CD14-positive monocyte (primary cell): Measurements from ENCODE around the gene DIS3L2. TPM values are rescaled to one million over a fixed set of nuclear protein-coding genes. Genes with fewer than 3 reads are reported as not detected.

Experiments used
- DNase-seq, 3 donors: peaks; one replicate each; pipeline ENCODE4 v3.0.0-alpha.2; 2011 to 2022
- H2AFZ ChIP-seq: 2 replicates; pipeline ENCODE4 v1.6.0; 2012; ENCODE audit warnings: mild to moderate bottlenecking, low read depth, low read length, inconsistent platforms; ENCODE audit not compliant: insufficient read depth, poor library complexity, severe bottlenecking
- H3K27ac ChIP-seq, 2 donors: 1 replicate in 1 of 2; 2 replicates in 1 of 2; pipeline ENCODE4 v1.5.1; 2012 to 2013; ENCODE audit warnings: low read length in 2 of 2, control low read depth in 1 of 2, inconsistent platforms in 1 of 2, low read depth in 1 of 2, mild to moderate bottlenecking in 1 of 2
- H3K27me3 ChIP-seq, 2 donors: one replicate each; pipeline versions ENCODE4 v1.6.0 to v1.6.1; 2011 to 2013; ENCODE audit warnings: low read length in 2 of 2; ENCODE audit not compliant: control insufficient read depth in 2 of 2, insufficient read depth in 2 of 2
- H3K36me3 ChIP-seq, 2 donors: replicated peaks in 1 of 2; 1 replicate in 1 of 2; 2 replicates in 1 of 2; pipeline versions ENCODE4 v1.5.1 to v1.6.1; 2012 to 2013; ENCODE audit warnings: low read length in 2 of 2, control low read depth in 1 of 2, inconsistent platforms in 1 of 2, mild to moderate bottlenecking in 1 of 2; ENCODE audit not compliant: insufficient read depth in 2 of 2, control insufficient read depth in 1 of 2
- H3K4me1 ChIP-seq, 2 donors: 1 replicate in 1 of 2; 2 replicates in 1 of 2; pipeline versions ENCODE4 v1.5.1 to v1.6.1; 2012 to 2013; ENCODE audit warnings: low read length in 2 of 2, control low read depth in 1 of 2, inconsistent platforms in 1 of 2, mild to moderate bottlenecking in 1 of 2, moderate library complexity in 1 of 2; ENCODE audit not compliant: insufficient read depth in 2 of 2, control insufficient read depth in 1 of 2
- H3K4me2 ChIP-seq: replicated peaks from 2 replicates; pipeline ENCODE3; 2012; ENCODE audit warnings: low read length, moderate library complexity, mild to moderate bottlenecking; ENCODE audit not compliant: poor library complexity, severe bottlenecking; ENCODE audit errors: extremely low read depth
- H3K4me3 ChIP-seq, 3 experiments: fragments of 200-600 bp in 1 of 3; sonication (generic) in 1 of 3; replicated peaks in 1 of 3; 1 replicate in 2 of 3; 2 replicates in 1 of 3; pipeline ENCODE4 v1.5.1; 2011 to 2013; ENCODE audit warnings: low read length in 3 of 3, mild to moderate bottlenecking in 3 of 3, control low read depth in 2 of 3, low read depth in 2 of 3, inconsistent platforms in 1 of 3, moderate library complexity in 1 of 3
- H3K79me2 ChIP-seq: 2 replicates; pipeline ENCODE4 v1.6.0; 2012; ENCODE audit warnings: mild to moderate bottlenecking, control low read depth, inconsistent platforms, low read length, moderate library complexity; ENCODE audit not compliant: insufficient read depth
- H3K9ac ChIP-seq: 2 replicates; pipeline ENCODE4 v1.6.0; 2017; ENCODE audit warnings: low read length, mild to moderate bottlenecking; ENCODE audit not compliant: insufficient read depth, poor library complexity, severe bottlenecking
- H3K9me3 ChIP-seq, 2 donors: replicated peaks in 1 of 2; 1 replicate in 1 of 2; 2 replicates in 1 of 2; pipeline versions ENCODE4 v1.5.1 to v1.6.1; 2012 to 2013; ENCODE audit warnings: low read length in 2 of 2, control low read depth in 1 of 2; ENCODE audit not compliant: control insufficient read depth in 1 of 2, insufficient read depth in 1 of 2
- H4K20me1 ChIP-seq: 2 replicates; pipeline ENCODE4 v1.6.0; 2012; ENCODE audit warnings: mild to moderate bottlenecking, low read length, control low read depth, moderate library complexity; ENCODE audit not compliant: insufficient read depth
- H3K27ac Mint-ChIP-seq, 7 donors: one replicate each; pipeline ENCODE4 v1.8.0; 2020; ENCODE audit warnings: mild to moderate bottlenecking in 7 of 7, mixed read lengths in 7 of 7, moderate library complexity in 6 of 7, inconsistent platforms in 2 of 7
- H3K27me3 Mint-ChIP-seq, 3 donors: one replicate each; pipeline ENCODE4 v1.8.0; 2021 to 2022; ENCODE audit warnings: low read depth in 3 of 3, mild to moderate bottlenecking in 3 of 3, mixed read lengths in 3 of 3, moderate library complexity in 3 of 3, inconsistent platforms in 1 of 3
- H3K36me3 Mint-ChIP-seq, 2 donors: one replicate each; pipeline ENCODE4 v1.8.0; 2020; ENCODE audit warnings: mixed read lengths in 2 of 2, inconsistent platforms in 1 of 2, mild to moderate bottlenecking in 1 of 2
- H3K4me1 Mint-ChIP-seq: one replicate; pipeline ENCODE4 v1.8.0; 2020; ENCODE audit warnings: mild to moderate bottlenecking, mixed read lengths
- H3K4me3 Mint-ChIP-seq, 2 donors: one replicate each; pipeline ENCODE4 v1.8.0; 2020; ENCODE audit warnings: mild to moderate bottlenecking in 2 of 2, mixed read lengths in 2 of 2, moderate library complexity in 1 of 2
- H3K9me3 Mint-ChIP-seq, 7 donors: one replicate each; pipeline ENCODE4 v1.8.0; 2020 to 2022; ENCODE audit warnings: mixed read lengths in 7 of 7, mild to moderate bottlenecking in 6 of 7, moderate library complexity in 6 of 7, inconsistent platforms in 2 of 7
- WGBS: methylation state at CpG from one replicate; pipeline ENCODE4 v1.1.5; 2013; ENCODE audit warnings: missing lambda C conversion rate; ENCODE audit not compliant: insufficient coverage; 5-methylcytosine and 5-hydroxymethylcytosine counted together
- intact Hi-C, 2 donors: fragments of 100-400 bp; cut with micrococcal nuclease; formaldehyde crosslinking; loops; one replicate each; pipeline versions ENCODE4 v1.15.0 to v1.15.1; 2023
- polyA plus RNA-seq, 3 donors: library from polyadenylated mRNA; depleted of rRNA in 1 of 3; unstranded in 2 of 3; stranded (reverse) in 1 of 3; fragments of 300-500 nt in 2 of 3; fragments of >200 nt in 1 of 3; fragmentation: Illumina TruSeq in 2 of 3; gene quantifications; 1 replicate in 2 of 3; 2 replicates in 1 of 3; pipeline ENCODE4 v1.2.3, GENCODE V29; 2012 to 2021
- TF ChIP-seq, protein P1 (sequence below): fragments of 200-600 bp; IDR thresholded peaks from one replicate; pipeline ENCODE4 v1.8.0; 2022; ENCODE audit warnings: antibody characterized with exemption, mild to moderate bottlenecking

Gene DIS3L2
- polyA plus RNA-seq, 3 donors: 6.0 to 21.7 (median 6.4) TPM

DNA sequence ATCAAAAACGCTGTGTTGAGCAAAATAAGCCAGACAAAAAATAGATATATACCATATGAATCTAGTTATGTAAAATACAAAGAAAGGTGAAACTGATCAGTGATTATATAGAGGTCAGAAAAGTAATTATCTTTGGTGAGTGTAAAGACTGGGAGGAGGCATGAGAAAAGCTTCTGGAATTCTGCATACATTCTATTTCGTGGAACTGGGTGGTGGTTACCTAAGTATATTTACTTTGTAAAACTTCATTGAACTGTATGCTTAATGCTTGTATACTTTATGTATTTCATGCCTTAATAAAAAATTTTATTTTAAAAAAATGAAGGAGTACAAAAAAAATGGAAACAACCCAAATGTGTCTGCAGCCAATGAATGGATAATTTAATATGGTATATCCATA, 263.9 kb downstream of the DIS3L2 start:
- intact Hi-C loops: no loop called here
- no peaks in the 10 kb centered on the region for H3K4me1 ChIP-seq
- no peak overlapping the region for H2AFZ ChIP-seq
- no peak overlapping the region for H3K27ac Mint-ChIP-seq
- no peaks in the 10 kb centered on the region for H4K20me1 ChIP-seq
- WGBS: no CpG with 5 or more reads among the region's 2 CpGs
- no peak overlapping the region for H3K4me3 Mint-ChIP-seq
- TF ChIP-seq, protein P1, sequence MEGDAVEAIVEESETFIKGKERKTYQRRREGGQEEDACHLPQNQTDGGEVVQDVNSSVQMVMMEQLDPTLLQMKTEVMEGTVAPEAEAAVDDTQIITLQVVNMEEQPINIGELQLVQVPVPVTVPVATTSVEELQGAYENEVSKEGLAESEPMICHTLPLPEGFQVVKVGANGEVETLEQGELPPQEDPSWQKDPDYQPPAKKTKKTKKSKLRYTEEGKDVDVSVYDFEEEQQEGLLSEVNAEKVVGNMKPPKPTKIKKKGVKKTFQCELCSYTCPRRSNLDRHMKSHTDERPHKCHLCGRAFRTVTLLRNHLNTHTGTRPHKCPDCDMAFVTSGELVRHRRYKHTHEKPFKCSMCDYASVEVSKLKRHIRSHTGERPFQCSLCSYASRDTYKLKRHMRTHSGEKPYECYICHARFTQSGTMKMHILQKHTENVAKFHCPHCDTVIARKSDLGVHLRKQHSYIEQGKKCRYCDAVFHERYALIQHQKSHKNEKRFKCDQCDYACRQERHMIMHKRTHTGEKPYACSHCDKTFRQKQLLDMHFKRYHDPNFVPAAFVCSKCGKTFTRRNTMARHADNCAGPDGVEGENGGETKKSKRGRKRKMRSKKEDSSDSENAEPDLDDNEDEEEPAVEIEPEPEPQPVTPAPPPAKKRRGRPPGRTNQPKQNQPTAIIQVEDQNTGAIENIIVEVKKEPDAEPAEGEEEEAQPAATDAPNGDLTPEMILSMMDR: no peak
- H3K27ac ChIP-seq: no peak overlapping the region
- no peak for DNase-seq
- peaks cover 0 to 2% (median 0%) of the 10 kb centered on the region in 3 donors for H3K27me3 Mint-ChIP-seq
- H3K9me3 ChIP-seq: no peaks in the 10 kb centered on the region
- H3K79me2 ChIP-seq: no peaks in the 10 kb centered on the region
- peaks cover 14 to 17% of the 10 kb centered on the region in 2 donors for H3K36me3 Mint-ChIP-seq
- no peaks in the 10 kb centered on the region for H3K4me1 Mint-ChIP-seq
- H3K27me3 ChIP-seq: no peaks in the 10 kb centered on the region
- no peak overlapping the region for H3K9ac ChIP-seq
- no peak overlapping the region for H3K4me3 ChIP-seq
- H3K36me3 ChIP-seq: no peaks in the 10 kb centered on the region
- peaks cover 0 to 2% (median 0%) of the 10 kb centered on the region in 7 donors for H3K9me3 Mint-ChIP-seq
- no peak overlapping the region for H3K4me2 ChIP-seq

- no peak overlapping the region for H3K9ac ChIP-seq
- peaks cover 0 to 2% (median 0%) of the 10 kb centered on the region in 7 donors for H3K9me3 Mint-ChIP-seq
- intact Hi-C loops: no loop called here
- no peaks in the 10 kb centered on the region for H3K79me2 ChIP-seq
- H3K27me3 ChIP-seq: no peaks in the 10 kb centered on the region
- peaks cover 14 to 17% of the 10 kb centered on the region in 2 donors for H3K36me3 Mint-ChIP-seq
- H3K36me3 ChIP-seq: no peaks in the 10 kb centered on the region
- no peak overlapping the region for H3K27ac Mint-ChIP-seq
- H4K20me1 ChIP-seq: no peaks in the 10 kb centered on the region
- H3K4me2 ChIP-seq: no peak overlapping the region
- no peak overlapping the region for H2AFZ ChIP-seq
- no CpG with 5 or more reads among the region's 1 CpG for WGBS
- H3K4me3 Mint-ChIP-seq: no peak overlapping the region
- H3K4me1 Mint-ChIP-seq: no peaks in the 10 kb centered on the region
- no peak for DNase-seq
- peaks cover 0 to 2% (median 0%) of the 10 kb centered on the region in 3 donors for H3K27me3 Mint-ChIP-seq
- H3K4me1 ChIP-seq: no peaks in the 10 kb centered on the region
- no peaks in the 10 kb centered on the region for H3K9me3 ChIP-seq
- TF ChIP-seq, protein P1: no peak
- no peak overlapping the region for H3K27ac ChIP-seq
- H3K4me3 ChIP-seq: no peak overlapping the region
Measured at GRCh38 chr2:232225895-232226294, 264.4 kb downstream of the DIS3L2 start.
